Liver (tissue), 3 donors: ENCODE data around the gene CAST.

Source experiments
- EGR1 ChIP-seq, 2 donors: IDR thresholded peaks; 2 replicates each; pipeline ENCODE4 v1.6.1; 2016 to 2018; ENCODE audit warnings: antibody characterized with exemption in 2 of 2, low read depth in 2 of 2
- GABPA ChIP-seq, 2 donors: IDR thresholded peaks in 1 of 2; conservative IDR thresholded peaks in 1 of 2; 2 replicates each; pipeline ENCODE4 v1.6.1; 2016; ENCODE audit warnings: antibody characterized with exemption in 2 of 2, mild to moderate bottlenecking in 1 of 2, moderate library complexity in 1 of 2
- JUND ChIP-seq, 2 donors: IDR thresholded peaks; 2 replicates each; pipeline ENCODE4 v1.6.1; 2016; ENCODE audit warnings: antibody characterized with exemption in 2 of 2
- RAD21 ChIP-seq, 2 donors: IDR thresholded peaks; 2 replicates each; pipeline ENCODE4 v1.6.1; 2016; ENCODE audit warnings: antibody characterized with exemption in 2 of 2, mild to moderate bottlenecking in 2 of 2
- SP1 ChIP-seq: IDR thresholded peaks from 2 replicates; pipeline ENCODE4 v1.6.1; 2018; ENCODE audit warnings: antibody characterized with exemption, mild to moderate bottlenecking
- TAF1 ChIP-seq: conservative IDR thresholded peaks from 2 replicates; pipeline ENCODE4 v1.6.1; 2016; ENCODE audit warnings: antibody characterized with exemption, mild to moderate bottlenecking
- YY1 ChIP-seq: IDR thresholded peaks from 2 replicates; pipeline ENCODE4 v1.6.1; 2016; ENCODE audit warnings: antibody characterized with exemption, mild to moderate bottlenecking
- TF ChIP-seq, protein P1 (sequence below): fragments of 150-350 bp; IDR thresholded peaks from 2 replicates; pipeline ENCODE4 v1.5.1; 2017; ENCODE audit warnings: improper control_type of control experiment, low read depth, low read length; ENCODE audit not compliant: missing input control
- TF ChIP-seq, protein P2 (sequence below): IDR thresholded peaks from 2 replicates; pipeline ENCODE4 v1.6.1; 2016; ENCODE audit warnings: antibody characterized with exemption
- TF ChIP-seq, protein P3 (sequence below): IDR thresholded peaks from 2 replicates; pipeline ENCODE4 v1.6.1; 2016; ENCODE audit warnings: antibody characterized with exemption, mild to moderate bottlenecking
- TF ChIP-seq, protein P4 (sequence below): IDR thresholded peaks from 2 replicates; pipeline ENCODE4 v1.6.1; 2016; ENCODE audit warnings: antibody characterized with exemption
- TF ChIP-seq, protein P5 (sequence below): IDR thresholded peaks from 2 replicates; pipeline ENCODE4 v1.6.1; 2016; ENCODE audit warnings: antibody characterized with exemption
- donor health status: healthy.
- donor health status: healthy.

DNA sequence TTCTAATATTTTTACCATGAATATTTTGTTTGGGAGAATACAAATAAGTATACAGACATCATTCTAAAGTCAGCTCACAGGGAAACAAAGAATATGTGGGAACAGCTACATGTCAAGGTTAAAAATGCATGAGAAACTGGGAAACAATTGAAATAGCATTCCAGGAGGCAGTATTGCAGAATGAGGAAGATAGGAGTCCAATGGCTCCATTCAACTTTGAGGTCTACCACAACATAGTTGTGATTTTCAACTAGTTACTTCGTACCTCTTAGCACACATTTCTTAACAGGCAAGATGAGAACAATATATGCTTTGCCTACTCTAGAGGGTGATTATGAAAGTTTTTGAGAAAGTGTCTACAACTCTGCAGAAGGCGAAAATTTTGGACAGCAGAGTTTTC is 35.2 kb upstream of the CAST start:
- TF ChIP-seq YY1: no peak
- TF ChIP-seq, protein P1, sequence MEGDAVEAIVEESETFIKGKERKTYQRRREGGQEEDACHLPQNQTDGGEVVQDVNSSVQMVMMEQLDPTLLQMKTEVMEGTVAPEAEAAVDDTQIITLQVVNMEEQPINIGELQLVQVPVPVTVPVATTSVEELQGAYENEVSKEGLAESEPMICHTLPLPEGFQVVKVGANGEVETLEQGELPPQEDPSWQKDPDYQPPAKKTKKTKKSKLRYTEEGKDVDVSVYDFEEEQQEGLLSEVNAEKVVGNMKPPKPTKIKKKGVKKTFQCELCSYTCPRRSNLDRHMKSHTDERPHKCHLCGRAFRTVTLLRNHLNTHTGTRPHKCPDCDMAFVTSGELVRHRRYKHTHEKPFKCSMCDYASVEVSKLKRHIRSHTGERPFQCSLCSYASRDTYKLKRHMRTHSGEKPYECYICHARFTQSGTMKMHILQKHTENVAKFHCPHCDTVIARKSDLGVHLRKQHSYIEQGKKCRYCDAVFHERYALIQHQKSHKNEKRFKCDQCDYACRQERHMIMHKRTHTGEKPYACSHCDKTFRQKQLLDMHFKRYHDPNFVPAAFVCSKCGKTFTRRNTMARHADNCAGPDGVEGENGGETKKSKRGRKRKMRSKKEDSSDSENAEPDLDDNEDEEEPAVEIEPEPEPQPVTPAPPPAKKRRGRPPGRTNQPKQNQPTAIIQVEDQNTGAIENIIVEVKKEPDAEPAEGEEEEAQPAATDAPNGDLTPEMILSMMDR: no peak
- no peak for TF ChIP-seq GABPA (IDR thresholded peaks at IDR 0.05 in 1 of 2, conservative IDR thresholded peaks at IDR 0.05 in 1 of 2)
- no peak for TF ChIP-seq EGR1 (IDR thresholded peaks at IDR 0.05; ENCODE audit: low read depth in 2 of 2)
- TF ChIP-seq, protein P2, sequence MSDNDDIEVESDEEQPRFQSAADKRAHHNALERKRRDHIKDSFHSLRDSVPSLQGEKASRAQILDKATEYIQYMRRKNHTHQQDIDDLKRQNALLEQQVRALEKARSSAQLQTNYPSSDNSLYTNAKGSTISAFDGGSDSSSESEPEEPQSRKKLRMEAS: no peak
- TF ChIP-seq, protein P3, sequence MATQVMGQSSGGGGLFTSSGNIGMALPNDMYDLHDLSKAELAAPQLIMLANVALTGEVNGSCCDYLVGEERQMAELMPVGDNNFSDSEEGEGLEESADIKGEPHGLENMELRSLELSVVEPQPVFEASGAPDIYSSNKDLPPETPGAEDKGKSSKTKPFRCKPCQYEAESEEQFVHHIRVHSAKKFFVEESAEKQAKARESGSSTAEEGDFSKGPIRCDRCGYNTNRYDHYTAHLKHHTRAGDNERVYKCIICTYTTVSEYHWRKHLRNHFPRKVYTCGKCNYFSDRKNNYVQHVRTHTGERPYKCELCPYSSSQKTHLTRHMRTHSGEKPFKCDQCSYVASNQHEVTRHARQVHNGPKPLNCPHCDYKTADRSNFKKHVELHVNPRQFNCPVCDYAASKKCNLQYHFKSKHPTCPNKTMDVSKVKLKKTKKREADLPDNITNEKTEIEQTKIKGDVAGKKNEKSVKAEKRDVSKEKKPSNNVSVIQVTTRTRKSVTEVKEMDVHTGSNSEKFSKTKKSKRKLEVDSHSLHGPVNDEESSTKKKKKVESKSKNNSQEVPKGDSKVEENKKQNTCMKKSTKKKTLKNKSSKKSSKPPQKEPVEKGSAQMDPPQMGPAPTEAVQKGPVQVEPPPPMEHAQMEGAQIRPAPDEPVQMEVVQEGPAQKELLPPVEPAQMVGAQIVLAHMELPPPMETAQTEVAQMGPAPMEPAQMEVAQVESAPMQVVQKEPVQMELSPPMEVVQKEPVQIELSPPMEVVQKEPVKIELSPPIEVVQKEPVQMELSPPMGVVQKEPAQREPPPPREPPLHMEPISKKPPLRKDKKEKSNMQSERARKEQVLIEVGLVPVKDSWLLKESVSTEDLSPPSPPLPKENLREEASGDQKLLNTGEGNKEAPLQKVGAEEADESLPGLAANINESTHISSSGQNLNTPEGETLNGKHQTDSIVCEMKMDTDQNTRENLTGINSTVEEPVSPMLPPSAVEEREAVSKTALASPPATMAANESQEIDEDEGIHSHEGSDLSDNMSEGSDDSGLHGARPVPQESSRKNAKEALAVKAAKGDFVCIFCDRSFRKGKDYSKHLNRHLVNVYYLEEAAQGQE: no peak
- TF ChIP-seq, protein P4, sequence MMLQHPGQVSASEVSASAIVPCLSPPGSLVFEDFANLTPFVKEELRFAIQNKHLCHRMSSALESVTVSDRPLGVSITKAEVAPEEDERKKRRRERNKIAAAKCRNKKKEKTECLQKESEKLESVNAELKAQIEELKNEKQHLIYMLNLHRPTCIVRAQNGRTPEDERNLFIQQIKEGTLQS: no peak
- TF ChIP-seq, protein P5, sequence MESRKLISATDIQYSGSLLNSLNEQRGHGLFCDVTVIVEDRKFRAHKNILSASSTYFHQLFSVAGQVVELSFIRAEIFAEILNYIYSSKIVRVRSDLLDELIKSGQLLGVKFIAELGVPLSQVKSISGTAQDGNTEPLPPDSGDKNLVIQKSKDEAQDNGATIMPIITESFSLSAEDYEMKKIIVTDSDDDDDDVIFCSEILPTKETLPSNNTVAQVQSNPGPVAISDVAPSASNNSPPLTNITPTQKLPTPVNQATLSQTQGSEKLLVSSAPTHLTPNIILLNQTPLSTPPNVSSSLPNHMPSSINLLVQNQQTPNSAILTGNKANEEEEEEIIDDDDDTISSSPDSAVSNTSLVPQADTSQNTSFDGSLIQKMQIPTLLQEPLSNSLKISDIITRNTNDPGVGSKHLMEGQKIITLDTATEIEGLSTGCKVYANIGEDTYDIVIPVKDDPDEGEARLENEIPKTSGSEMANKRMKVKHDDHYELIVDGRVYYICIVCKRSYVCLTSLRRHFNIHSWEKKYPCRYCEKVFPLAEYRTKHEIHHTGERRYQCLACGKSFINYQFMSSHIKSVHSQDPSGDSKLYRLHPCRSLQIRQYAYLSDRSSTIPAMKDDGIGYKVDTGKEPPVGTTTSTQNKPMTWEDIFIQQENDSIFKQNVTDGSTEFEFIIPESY: no peak
- no peak for TF ChIP-seq RAD21 (IDR thresholded peaks at IDR 0.05)
- no peak for TF ChIP-seq JUND (IDR thresholded peaks at IDR 0.05)
- no peak for TF ChIP-seq SP1
- no peak for TF ChIP-seq TAF1
